ENCODE measurements around the gene CNTN4. TPM values are rescaled to one million over a fixed set of nuclear protein-coding genes. Genes with fewer than 3 reads are reported as not detected.

The CNTN4 gene
- total and polyA plus RNA-seq, 7 donors = 0.17 to 3.2 (median 0.42) TPM

- Histone ChIP-seq H3K27me3 (ENCODE audit: insufficient read depth in 3 of 3, low read length in 2 of 3) (no peaks in the 10 kb centered on the region), H3K27ac (no peak overlapping the region), H3K9me3 (no peaks in the 10 kb centered on the region), H3K36me3 (ENCODE audit: insufficient read depth in 1 of 2, low read depth in 1 of 2) (no peaks in the 10 kb centered on the region), H3K4me1 (no peaks in the 10 kb centered on the region), H3K4me3 (no peak overlapping the region)
- TF ChIP-seq, protein P1, sequence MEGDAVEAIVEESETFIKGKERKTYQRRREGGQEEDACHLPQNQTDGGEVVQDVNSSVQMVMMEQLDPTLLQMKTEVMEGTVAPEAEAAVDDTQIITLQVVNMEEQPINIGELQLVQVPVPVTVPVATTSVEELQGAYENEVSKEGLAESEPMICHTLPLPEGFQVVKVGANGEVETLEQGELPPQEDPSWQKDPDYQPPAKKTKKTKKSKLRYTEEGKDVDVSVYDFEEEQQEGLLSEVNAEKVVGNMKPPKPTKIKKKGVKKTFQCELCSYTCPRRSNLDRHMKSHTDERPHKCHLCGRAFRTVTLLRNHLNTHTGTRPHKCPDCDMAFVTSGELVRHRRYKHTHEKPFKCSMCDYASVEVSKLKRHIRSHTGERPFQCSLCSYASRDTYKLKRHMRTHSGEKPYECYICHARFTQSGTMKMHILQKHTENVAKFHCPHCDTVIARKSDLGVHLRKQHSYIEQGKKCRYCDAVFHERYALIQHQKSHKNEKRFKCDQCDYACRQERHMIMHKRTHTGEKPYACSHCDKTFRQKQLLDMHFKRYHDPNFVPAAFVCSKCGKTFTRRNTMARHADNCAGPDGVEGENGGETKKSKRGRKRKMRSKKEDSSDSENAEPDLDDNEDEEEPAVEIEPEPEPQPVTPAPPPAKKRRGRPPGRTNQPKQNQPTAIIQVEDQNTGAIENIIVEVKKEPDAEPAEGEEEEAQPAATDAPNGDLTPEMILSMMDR (IDR thresholded peaks at IDR 0.05) = no peak
- intact Hi-C loops (cut with DNase I) = no loop called here
- DNase-seq (no peak), ATAC-seq (no peak)
- 84 to 92% (median 90%) methylated on average over 3 of the region's 3 CpGs for WGBS, 3 donors
These were observed 602.8 kb downstream of the CNTN4 start for GRCh38 chr3:2701471-2701870.

- no peaks in the 10 kb centered on the region for H3K27me3 ChIP-seq (ENCODE audit: insufficient read depth in 3 of 3, low read length in 2 of 3)
- H3K4me1 ChIP-seq = no peaks in the 10 kb centered on the region
- 91 to 94% (median 92%) methylated on average over 5 of the region's 5 CpGs for WGBS, 3 donors
- intact Hi-C loops (cut with DNase I) = no loop called here
- H3K36me3 ChIP-seq (ENCODE audit: insufficient read depth in 1 of 2, low read depth in 1 of 2) = no peaks in the 10 kb centered on the region
- TF ChIP-seq, protein P1 (IDR thresholded peaks at IDR 0.05) = no peak
- no peaks in the 10 kb centered on the region for H3K9me3 ChIP-seq
- H3K4me3 ChIP-seq = no peak overlapping the region
- H3K27ac ChIP-seq = no peak overlapping the region
- DNase-seq = no peak
- no peak for ATAC-seq
These were observed 607.6 kb downstream of the CNTN4 start for GRCh38 chr3:2706144-2706835.

GRCh38 chr3:2706836-2707210 is 608.2 kb downstream of the CNTN4 start:
- Histone ChIP-seq H3K4me1 (no peaks in the 10 kb centered on the region), H3K27me3 (ENCODE audit: insufficient read depth in 3 of 3, low read length in 2 of 3) (no peaks in the 10 kb centered on the region), H3K36me3 (ENCODE audit: insufficient read depth in 1 of 2, low read depth in 1 of 2) (no peaks in the 10 kb centered on the region), H3K27ac (no peak overlapping the region), H3K4me3 (no peak overlapping the region), H3K9me3 (no peaks in the 10 kb centered on the region)
- WGBS, 3 donors = 88 to 96% (median 88%) methylated on average over 3 of the region's 3 CpGs
- DNase-seq (no peak), ATAC-seq (no peak)
- intact Hi-C loops (cut with DNase I) = no loop called here
- TF ChIP-seq, protein P1 (IDR thresholded peaks at IDR 0.05) = no peak

GRCh38 chr3:2711081-2711480 is 612.4 kb downstream of the CNTN4 start:
- Histone ChIP-seq H3K27ac (no peak overlapping the region), H3K4me3 (no peak overlapping the region), H3K4me1 (no peaks in the 10 kb centered on the region), H3K27me3 (ENCODE audit: insufficient read depth in 3 of 3, low read length in 2 of 3) (no peaks in the 10 kb centered on the region), H3K36me3 (ENCODE audit: insufficient read depth in 1 of 2, low read depth in 1 of 2) (no peaks in the 10 kb centered on the region), H3K9me3 (no peaks in the 10 kb centered on the region)
- DNase-seq (no peak), ATAC-seq (no peak)
- intact Hi-C loops (cut with DNase I) = no loop called here
- TF ChIP-seq, protein P1 (IDR thresholded peaks at IDR 0.05) = no peak
- 55 to 65% (median 56%) methylated on average over 3 of the region's 3 CpGs for WGBS, 3 donors

DNA sequence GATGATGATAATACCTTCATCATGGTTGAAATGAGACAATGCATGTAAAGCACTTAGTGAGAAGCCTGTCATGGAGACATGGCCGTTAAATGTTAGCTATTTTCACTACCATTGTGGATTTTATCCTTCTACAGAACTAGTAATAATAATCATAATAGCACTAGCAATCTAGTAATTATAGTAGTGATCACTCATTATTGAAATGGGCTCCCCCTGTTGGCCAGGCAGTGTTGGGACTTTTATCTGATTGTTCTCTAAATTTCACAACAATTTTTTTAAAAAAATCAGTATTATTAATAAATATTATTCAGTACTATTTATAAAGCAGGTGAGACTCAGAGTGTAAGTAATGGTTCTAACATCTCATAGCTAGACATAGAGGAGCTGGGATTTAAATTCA is 615.3 kb downstream of the CNTN4 start:
- TF ChIP-seq, protein P1 (IDR thresholded peaks at IDR 0.05) = no peak
- intact Hi-C loops (cut with DNase I) = no loop called here
- Histone ChIP-seq H3K27ac (no peak overlapping the region), H3K27me3 (ENCODE audit: insufficient read depth in 3 of 3, low read length in 2 of 3) (no peaks in the 10 kb centered on the region), H3K4me1 (no peaks in the 10 kb centered on the region), H3K9me3 (no peaks in the 10 kb centered on the region), H3K36me3 (ENCODE audit: insufficient read depth in 1 of 2, low read depth in 1 of 2) (no peaks in the 10 kb centered on the region), H3K4me3 (no peak overlapping the region)
- ATAC-seq = no peak
- DNase-seq = no peak
- 59 to 77% (median 65%) methylated on average over 1 of the region's 1 CpG for WGBS, 3 donors

All from psoas muscle (tissue), 8 donors.